ENCODE results near the gene TNFRSF13B. TPM values are rescaled to one million over a fixed set of nuclear protein-coding genes. Genes with fewer than 3 reads are reported as not detected.

TNFRSF13B gene
- polyA plus RNA-seq, 1 donor (not counting 4 experiments of a cell fraction or from before 2014, with no cell fraction given), result not detected

DNA sequence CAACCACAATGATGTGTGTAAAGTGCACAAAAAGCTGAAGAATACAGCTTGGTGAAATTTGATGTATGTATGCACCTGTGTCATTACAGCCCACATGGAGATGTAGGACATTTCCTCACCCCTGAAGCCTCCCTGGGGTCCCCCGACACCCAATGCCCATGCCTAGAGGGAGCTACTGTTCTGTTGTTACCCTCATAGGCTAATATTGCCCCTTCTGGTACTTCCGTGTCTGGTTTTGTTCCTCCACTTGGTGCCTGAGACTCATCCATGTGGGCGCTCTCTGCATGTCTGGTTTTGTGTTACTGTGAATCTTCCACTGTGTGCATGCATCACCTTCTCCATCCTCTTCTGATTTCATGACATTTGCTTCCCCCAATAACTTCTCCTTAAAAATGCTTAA is 18.6 kb downstream of the TNFRSF13B start:
- no peak for TF ChIP-seq EZH2 (IDR thresholded peaks at IDR 0.05; ENCODE audit: low read length)
- TF ChIP-seq, protein P1, sequence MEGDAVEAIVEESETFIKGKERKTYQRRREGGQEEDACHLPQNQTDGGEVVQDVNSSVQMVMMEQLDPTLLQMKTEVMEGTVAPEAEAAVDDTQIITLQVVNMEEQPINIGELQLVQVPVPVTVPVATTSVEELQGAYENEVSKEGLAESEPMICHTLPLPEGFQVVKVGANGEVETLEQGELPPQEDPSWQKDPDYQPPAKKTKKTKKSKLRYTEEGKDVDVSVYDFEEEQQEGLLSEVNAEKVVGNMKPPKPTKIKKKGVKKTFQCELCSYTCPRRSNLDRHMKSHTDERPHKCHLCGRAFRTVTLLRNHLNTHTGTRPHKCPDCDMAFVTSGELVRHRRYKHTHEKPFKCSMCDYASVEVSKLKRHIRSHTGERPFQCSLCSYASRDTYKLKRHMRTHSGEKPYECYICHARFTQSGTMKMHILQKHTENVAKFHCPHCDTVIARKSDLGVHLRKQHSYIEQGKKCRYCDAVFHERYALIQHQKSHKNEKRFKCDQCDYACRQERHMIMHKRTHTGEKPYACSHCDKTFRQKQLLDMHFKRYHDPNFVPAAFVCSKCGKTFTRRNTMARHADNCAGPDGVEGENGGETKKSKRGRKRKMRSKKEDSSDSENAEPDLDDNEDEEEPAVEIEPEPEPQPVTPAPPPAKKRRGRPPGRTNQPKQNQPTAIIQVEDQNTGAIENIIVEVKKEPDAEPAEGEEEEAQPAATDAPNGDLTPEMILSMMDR (optimal IDR thresholded peaks at IDR 0.05 in 1 of 3, IDR thresholded peaks at IDR 0.05 in 1 of 3, conservative IDR thresholded peaks at IDR 0.05 in 1 of 3; ENCODE audit: extremely low read depth in 1 of 3, insufficient read depth in 2 of 3, low read length in 3 of 3), result no peak
- H3K4me3 ChIP-seq (ENCODE audit: control insufficient read depth in 2 of 3, extremely low read depth in 1 of 3, insufficient read depth in 2 of 3, low read depth in 1 of 3, low read length in 3 of 3), result no peak overlapping the region
- FAIRE-seq, result no peak
- H3K27ac ChIP-seq (ENCODE audit: control insufficient read depth, insufficient read depth, low read length), result no peak overlapping the region
- peaks cover 24% of the 10 kb centered on the region for H3K27me3 ChIP-seq (ENCODE audit: control insufficient read depth, extremely low read depth, insufficient read depth, low read length)
- no peaks in the 10 kb centered on the region for H3K9me1 ChIP-seq (ENCODE audit: control insufficient read depth, extremely low read depth, insufficient read depth, low read length)
- DNase-seq (ENCODE audit: low read depth, low spot score), result no peak
- no peak overlapping the region for H3K4me2 ChIP-seq (ENCODE audit: control insufficient read depth, extremely low read depth, insufficient read depth, low read depth, low read length)
- peaks cover 3% of the 10 kb centered on the region for H3K9me3 ChIP-seq (ENCODE audit: control insufficient read depth, low read depth, low read length)
- no peaks in the 10 kb centered on the region for H3K79me2 ChIP-seq (ENCODE audit: control insufficient read depth, insufficient read depth, low read length)
- no peak overlapping the region for H3K9ac ChIP-seq (ENCODE audit: control insufficient read depth, extremely low read depth, insufficient read depth, low read length)
- H3K4me1 ChIP-seq (ENCODE audit: control insufficient read depth, extremely low read depth, insufficient read depth, low read length), result no peaks in the 10 kb centered on the region
- dilution Hi-C loops (cut with MboI; ENCODE audit: extremely low pct_ligation_motif_present, low sequenced_read_pairs), result no loop called here
- H4K20me1 ChIP-seq (ENCODE audit: control insufficient read depth, extremely low read depth, insufficient read depth, low read length), result no peaks in the 10 kb centered on the region
- no peaks in the 10 kb centered on the region for H3K36me3 ChIP-seq (ENCODE audit: control insufficient read depth in 2 of 2, extremely low read depth in 1 of 2, insufficient read depth in 2 of 2, low read length in 2 of 2)
- H2AFZ ChIP-seq (ENCODE audit: control insufficient read depth, low read length), result no peak overlapping the region

DNA sequence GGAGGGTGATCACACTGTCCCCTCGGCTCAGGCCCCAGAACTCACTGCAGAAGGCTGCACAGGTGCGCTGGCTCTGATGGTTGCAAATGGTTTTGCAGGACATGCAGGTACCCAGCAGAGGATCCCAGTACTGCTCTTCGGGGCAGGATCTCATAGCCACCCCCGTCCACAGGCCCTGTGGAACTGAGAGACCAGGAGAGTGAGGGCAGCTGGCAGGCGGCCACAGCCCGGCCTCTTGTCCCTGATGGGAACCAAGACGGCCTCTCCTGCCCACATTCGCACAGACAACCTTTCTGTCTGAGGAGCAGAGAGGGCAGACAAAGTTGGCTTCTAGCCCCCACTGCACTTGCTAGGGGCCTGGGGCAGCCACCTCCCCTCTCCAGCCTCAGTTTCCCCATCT is 19.5 kb downstream of the TNFRSF13B start:
- Histone ChIP-seq H3K36me3 (ENCODE audit: control insufficient read depth in 2 of 2, extremely low read depth in 1 of 2, insufficient read depth in 2 of 2, low read length in 2 of 2) (no peaks in the 10 kb centered on the region), H3K27me3 (ENCODE audit: control insufficient read depth, extremely low read depth, insufficient read depth, low read length) (peaks cover 24% of the 10 kb centered on the region), H3K9me1 (ENCODE audit: control insufficient read depth, extremely low read depth, insufficient read depth, low read length) (no peaks in the 10 kb centered on the region), H2AFZ (ENCODE audit: control insufficient read depth, low read length) (no peak overlapping the region), H3K27ac (ENCODE audit: control insufficient read depth, insufficient read depth, low read length) (no peak overlapping the region), H4K20me1 (ENCODE audit: control insufficient read depth, extremely low read depth, insufficient read depth, low read length) (no peaks in the 10 kb centered on the region), H3K4me2 (ENCODE audit: control insufficient read depth, extremely low read depth, insufficient read depth, low read depth, low read length) (no peak overlapping the region), H3K4me1 (ENCODE audit: control insufficient read depth, extremely low read depth, insufficient read depth, low read length) (no peaks in the 10 kb centered on the region), H3K9ac (ENCODE audit: control insufficient read depth, extremely low read depth, insufficient read depth, low read length) (no peak overlapping the region), H3K4me3 (ENCODE audit: control insufficient read depth in 2 of 3, extremely low read depth in 1 of 3, insufficient read depth in 2 of 3, low read depth in 1 of 3, low read length in 3 of 3) (no peak overlapping the region), H3K9me3 (ENCODE audit: control insufficient read depth, low read depth, low read length) (peaks cover 3% of the 10 kb centered on the region), H3K79me2 (ENCODE audit: control insufficient read depth, insufficient read depth, low read length) (no peaks in the 10 kb centered on the region)
- no peak for TF ChIP-seq EZH2 (IDR thresholded peaks at IDR 0.05; ENCODE audit: low read length)
- TF ChIP-seq, protein P1 (optimal IDR thresholded peaks at IDR 0.05 in 1 of 3, IDR thresholded peaks at IDR 0.05 in 1 of 3, conservative IDR thresholded peaks at IDR 0.05 in 1 of 3; ENCODE audit: extremely low read depth in 1 of 3, insufficient read depth in 2 of 3, low read length in 3 of 3), result no peak
- no peak for FAIRE-seq
- DNase-seq (ENCODE audit: low read depth, low spot score), result no peak
- dilution Hi-C loops (cut with MboI; ENCODE audit: extremely low pct_ligation_motif_present, low sequenced_read_pairs), result no loop called here
